ENCODE results near the gene LEPROT.

GRCh38 chr1:65469889-65470340, 49.4 kb downstream of the LEPROT start:
- no peak for TF ChIP-seq CTCF (conservative IDR thresholded peaks at IDR 0.05; ENCODE audit: low read depth in 2 of 2)
- no peak for TF ChIP-seq CREB1 (CRISPR knock-in tag; IDR thresholded peaks at IDR 0.05; ENCODE audit: low read depth)
- no peak for TF ChIP-seq EZH2 (IDR thresholded peaks at IDR 0.05; ENCODE audit: low read depth, unreplicated experiment)
